Duodenal mucosa (tissue), 2 donors: ENCODE measurements around the gene CLEC18C.
"Not testable (repeated sequence)": the region's sequence is repeated elsewhere in the genome, so short reads cannot be mapped to it uniquely, and the experiment has no call there.

Experiments used
- H3K27ac ChIP-seq: one replicate; pipeline ENCODE4 v1.7.0; 2013; ENCODE audit warnings: low read depth, low read length
- H3K27me3 ChIP-seq, 2 donors: one replicate each; pipeline ENCODE4 v1.7.0; 2013; ENCODE audit warnings: low read length in 2 of 2, control low read depth in 1 of 2; ENCODE audit not compliant: insufficient read depth in 2 of 2, control insufficient read depth in 1 of 2
- H3K36me3 ChIP-seq, 2 donors: one replicate each; pipeline ENCODE4 v1.7.0; 2013; ENCODE audit warnings: low read length in 2 of 2, control low read depth in 1 of 2; ENCODE audit not compliant: insufficient read depth in 2 of 2, control insufficient read depth in 1 of 2
- H3K4me1 ChIP-seq, 2 donors: one replicate each; pipeline ENCODE4 v1.7.0; 2013; ENCODE audit warnings: low read length in 2 of 2, control low read depth in 1 of 2; ENCODE audit not compliant: insufficient read depth in 2 of 2, control insufficient read depth in 1 of 2
- H3K4me3 ChIP-seq, 2 donors: one replicate each; pipeline ENCODE4 v1.7.0; 2013; ENCODE audit warnings: low read length in 2 of 2, low read depth in 1 of 2
- H3K9ac ChIP-seq, 2 donors: one replicate each; pipeline ENCODE4 v1.7.0; 2013; ENCODE audit warnings: low read length in 2 of 2, low read depth in 1 of 2
- H3K9me3 ChIP-seq, 2 donors: one replicate each; pipeline ENCODE4 v1.7.0; 2013; ENCODE audit warnings: low read length in 2 of 2, control low read depth in 1 of 2; ENCODE audit not compliant: control insufficient read depth in 1 of 2

Gene CLEC18C

GRCh38 chr16:70187858-70188607, 14.4 kb downstream of the CLEC18C start:
- H3K9ac ChIP-seq, H3K27me3 ChIP-seq, H3K27ac ChIP-seq, H3K4me3 ChIP-seq, H3K4me1 ChIP-seq, H3K36me3 ChIP-seq, H3K9me3 ChIP-seq: not testable (repeated sequence)

- not testable (repeated sequence) for H3K4me3 ChIP-seq, H3K9ac ChIP-seq, H3K4me1 ChIP-seq, H3K27me3 ChIP-seq, H3K27ac ChIP-seq, H3K9me3 ChIP-seq, H3K36me3 ChIP-seq
These were observed 15.0 kb downstream of the CLEC18C start for GRCh38 chr16:70188608-70188915.

GRCh38 chr16:70190574-70190973, 17.0 kb downstream of the CLEC18C start:
- not testable (repeated sequence) for H3K36me3 ChIP-seq, H3K4me1 ChIP-seq, H3K27me3 ChIP-seq, H3K9ac ChIP-seq, H3K9me3 ChIP-seq, H3K4me3 ChIP-seq, H3K27ac ChIP-seq

GRCh38 chr16:70196683-70197300, 23.2 kb downstream of the CLEC18C start:
- H3K4me1 ChIP-seq, H3K27ac ChIP-seq, H3K36me3 ChIP-seq, H3K9me3 ChIP-seq, H3K27me3 ChIP-seq, H3K4me3 ChIP-seq, H3K9ac ChIP-seq: not testable (repeated sequence)

DNA sequence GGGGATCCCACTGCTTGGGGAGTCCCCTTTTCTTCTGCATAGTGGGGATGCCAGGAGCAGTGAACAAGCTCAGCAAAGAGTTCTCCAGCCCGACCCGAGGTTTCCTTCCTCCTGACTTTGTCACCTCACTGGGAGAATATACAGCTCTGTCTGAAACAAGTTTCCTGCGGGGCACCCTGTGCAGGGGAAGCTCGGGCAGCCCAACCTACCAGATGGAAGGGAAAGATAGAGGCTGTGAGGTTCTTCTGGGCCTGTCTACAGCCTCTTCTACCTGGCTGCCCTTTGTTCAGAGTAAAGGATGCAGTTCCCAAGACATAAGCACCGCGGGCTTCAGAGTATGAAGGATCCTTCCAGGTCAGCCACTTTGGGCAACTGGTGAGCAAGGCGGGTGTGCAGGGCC, 24.0 kb downstream of the CLEC18C start:
- H3K4me3 ChIP-seq, H3K9ac ChIP-seq, H3K9me3 ChIP-seq, H3K36me3 ChIP-seq, H3K27me3 ChIP-seq, H3K4me1 ChIP-seq, H3K27ac ChIP-seq: not testable (repeated sequence)

DNA sequence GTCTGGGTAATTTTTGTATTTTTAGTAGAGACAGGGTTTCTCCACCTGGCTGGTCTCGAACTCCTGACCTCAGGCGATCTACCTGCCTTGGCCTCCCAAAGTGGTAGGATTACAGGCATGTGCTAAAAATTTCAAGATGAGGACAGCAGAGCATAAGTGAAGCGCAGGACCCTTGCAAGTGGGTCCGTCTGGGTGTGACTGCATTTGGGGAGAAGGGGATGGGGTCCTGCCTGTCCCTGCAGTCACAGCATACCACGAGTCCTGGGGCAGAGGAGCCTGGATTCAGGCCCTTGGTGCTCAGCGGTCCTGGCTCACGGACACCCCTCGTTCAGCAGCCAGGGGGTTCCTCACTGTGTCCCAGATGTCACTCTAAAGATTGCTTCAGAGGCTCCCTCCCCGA, 24.6 kb downstream of the CLEC18C start:
- not testable (repeated sequence) for H3K4me3 ChIP-seq, H3K9me3 ChIP-seq, H3K36me3 ChIP-seq, H3K4me1 ChIP-seq, H3K27ac ChIP-seq, H3K27me3 ChIP-seq, H3K9ac ChIP-seq

DNA sequence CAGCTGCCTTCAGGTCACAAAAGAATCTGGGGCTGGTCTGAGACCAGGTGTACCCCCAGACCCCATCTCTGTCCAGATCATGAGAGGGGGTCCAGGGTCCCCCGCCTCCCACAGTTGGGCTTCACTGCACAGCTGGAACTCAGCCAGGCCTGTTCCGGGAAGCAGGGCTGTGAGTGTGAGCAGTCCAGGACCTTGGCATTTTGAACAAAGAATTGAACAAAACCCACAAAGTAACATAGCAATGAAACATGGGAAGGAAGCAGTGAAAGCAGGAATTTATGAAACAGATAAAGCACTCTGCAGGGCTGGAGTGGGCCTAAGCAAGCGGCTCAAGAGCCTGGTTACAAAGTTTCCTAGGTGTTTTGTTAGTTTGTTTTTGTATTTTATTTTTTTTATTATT, 25.1 kb downstream of the CLEC18C start:
- not testable (repeated sequence) for H3K4me3 ChIP-seq, H3K27me3 ChIP-seq, H3K36me3 ChIP-seq, H3K9ac ChIP-seq, H3K4me1 ChIP-seq, H3K27ac ChIP-seq, H3K9me3 ChIP-seq

DNA sequence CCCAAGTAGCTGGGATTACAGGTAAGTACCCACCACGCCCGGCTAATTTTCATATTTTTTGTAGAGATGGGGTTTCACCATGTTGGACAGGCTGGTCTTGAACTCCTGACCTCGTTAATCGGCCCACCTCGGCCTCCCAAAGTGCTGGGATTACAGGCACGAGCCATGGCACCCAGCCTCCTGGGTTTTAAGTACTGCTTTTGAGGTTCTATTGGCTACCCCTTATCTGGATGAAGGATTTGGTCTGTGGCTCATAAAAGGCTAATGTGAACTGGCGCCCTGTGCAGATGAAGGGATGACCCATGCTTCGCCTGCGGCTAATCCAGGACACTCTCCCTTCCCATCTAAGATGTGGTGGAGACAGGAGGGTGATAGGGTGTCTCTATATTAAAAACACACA, 25.6 kb downstream of the CLEC18C start:
- not testable (repeated sequence) for H3K27ac ChIP-seq, H3K27me3 ChIP-seq, H3K9ac ChIP-seq, H3K4me3 ChIP-seq, H3K9me3 ChIP-seq, H3K36me3 ChIP-seq, H3K4me1 ChIP-seq

DNA sequence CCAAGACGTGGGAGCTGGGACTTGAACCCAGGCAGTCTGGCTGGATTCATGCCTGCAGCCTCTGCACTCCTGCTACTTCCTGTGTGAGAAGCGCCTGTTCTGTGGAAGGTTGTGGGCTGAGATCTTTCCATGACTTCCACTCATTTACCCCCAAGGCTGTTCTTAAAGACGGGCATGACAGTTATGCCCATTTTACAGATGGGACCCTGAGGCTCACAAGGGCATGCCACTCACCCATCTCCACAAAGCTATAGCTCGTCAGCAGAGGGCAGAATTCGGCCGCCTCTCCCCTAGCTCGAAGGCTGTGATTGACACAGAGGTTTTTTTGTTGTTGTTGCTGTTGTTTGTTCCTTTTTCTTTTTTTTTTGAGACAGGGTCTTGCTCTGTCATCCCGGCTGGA, 26.5 kb downstream of the CLEC18C start:
- not testable (repeated sequence) for H3K9ac ChIP-seq, H3K27me3 ChIP-seq, H3K9me3 ChIP-seq, H3K27ac ChIP-seq, H3K36me3 ChIP-seq, H3K4me1 ChIP-seq, H3K4me3 ChIP-seq

GRCh38 chr16:70203508-70203907, 29.9 kb downstream of the CLEC18C start:
- H3K4me1 ChIP-seq, H3K9ac ChIP-seq, H3K4me3 ChIP-seq, H3K27me3 ChIP-seq, H3K36me3 ChIP-seq, H3K27ac ChIP-seq, H3K9me3 ChIP-seq: not testable (repeated sequence)

GRCh38 chr16:70204010-70204409, 30.4 kb downstream of the CLEC18C start:
- H3K27ac ChIP-seq, H3K4me3 ChIP-seq, H3K36me3 ChIP-seq, H3K4me1 ChIP-seq, H3K27me3 ChIP-seq, H3K9ac ChIP-seq, H3K9me3 ChIP-seq: not testable (repeated sequence)
